Measurements from ENCODE around the gene BSPRY. TPM values are rescaled to one million over a fixed set of nuclear protein-coding genes. Genes with fewer than 3 reads are reported as not detected.

BSPRY gene
- total RNA-seq, result not detected
- polyA plus RNA-seq, result under 1 TPM in 2 of 3 donors, not detected in 1; 0.03 TPM
- long read RNA-seq, donor 1, result 0 reads
- long read RNA-seq, donor 2, partial matches to known transcripts, result 0 of 1 reads
- long read RNA-seq, donor 2, other reads (novel, unspliced or antisense), result 0 of 1 reads

DNA sequence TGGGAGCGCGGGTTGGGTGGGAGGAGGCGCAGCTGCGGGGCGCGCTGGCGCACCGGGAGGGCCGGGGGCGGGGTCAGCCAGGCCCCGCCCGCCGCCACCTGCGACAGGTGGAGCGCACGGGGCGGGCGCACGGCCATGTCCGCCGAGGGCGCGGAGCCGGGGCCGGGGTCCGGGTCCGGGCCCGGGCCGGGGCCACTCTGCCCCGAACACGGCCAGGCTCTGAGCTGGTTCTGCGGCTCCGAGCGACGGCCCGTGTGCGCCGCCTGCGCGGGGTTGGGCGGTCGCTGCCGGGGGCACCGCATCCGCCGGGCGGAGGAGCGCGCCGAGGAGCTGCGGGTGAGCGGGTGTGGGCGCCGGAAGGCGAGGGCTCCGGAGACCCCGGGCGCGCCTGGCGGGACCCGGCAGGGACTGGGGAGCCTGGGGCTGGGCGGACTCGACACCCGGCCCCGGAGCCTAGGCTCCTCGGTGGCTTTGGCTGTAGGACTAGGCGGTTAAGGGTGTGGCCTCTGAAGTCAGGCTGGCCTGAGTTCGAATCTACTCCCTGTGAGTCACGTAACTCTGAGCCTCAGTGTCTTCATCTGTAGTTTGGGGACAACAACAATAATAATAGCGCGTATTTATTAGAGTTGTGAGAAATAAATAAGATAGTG is at the start of gene BSPRY:
TSS of gene BSPRY (plus strand) at position 97 of the 650 bp plus-strand sequence. CDS start at position 136, 39 bp downstream.
- 2% methylated on average over 67 to 71 of the region's 71 CpGs for WGBS, 3 donors
- Histone ChIP-seq H3K36me3 (ENCODE audit: insufficient read depth in 1 of 2, low read depth in 1 of 2) (no peaks in the 10 kb centered on the region), H3K9me3 (no peaks in the 10 kb centered on the region), H3K4me1 (no peaks in the 10 kb centered on the region), H3K27ac (no peak within 1 kb of the TSS), H3K27me3 (ENCODE audit: insufficient read depth in 3 of 3, low read length in 2 of 3) (peaks cover 0 to 40% (median 2%) of the 10 kb centered on the region in 3 donors), H3K4me3 (peak within 1 kb of the TSS; percentile 59)
- ATAC-seq (peak in 2 of 4 donors; percentile 26 to 35), DNase-seq (no peak)
- TF ChIP-seq, protein P1, sequence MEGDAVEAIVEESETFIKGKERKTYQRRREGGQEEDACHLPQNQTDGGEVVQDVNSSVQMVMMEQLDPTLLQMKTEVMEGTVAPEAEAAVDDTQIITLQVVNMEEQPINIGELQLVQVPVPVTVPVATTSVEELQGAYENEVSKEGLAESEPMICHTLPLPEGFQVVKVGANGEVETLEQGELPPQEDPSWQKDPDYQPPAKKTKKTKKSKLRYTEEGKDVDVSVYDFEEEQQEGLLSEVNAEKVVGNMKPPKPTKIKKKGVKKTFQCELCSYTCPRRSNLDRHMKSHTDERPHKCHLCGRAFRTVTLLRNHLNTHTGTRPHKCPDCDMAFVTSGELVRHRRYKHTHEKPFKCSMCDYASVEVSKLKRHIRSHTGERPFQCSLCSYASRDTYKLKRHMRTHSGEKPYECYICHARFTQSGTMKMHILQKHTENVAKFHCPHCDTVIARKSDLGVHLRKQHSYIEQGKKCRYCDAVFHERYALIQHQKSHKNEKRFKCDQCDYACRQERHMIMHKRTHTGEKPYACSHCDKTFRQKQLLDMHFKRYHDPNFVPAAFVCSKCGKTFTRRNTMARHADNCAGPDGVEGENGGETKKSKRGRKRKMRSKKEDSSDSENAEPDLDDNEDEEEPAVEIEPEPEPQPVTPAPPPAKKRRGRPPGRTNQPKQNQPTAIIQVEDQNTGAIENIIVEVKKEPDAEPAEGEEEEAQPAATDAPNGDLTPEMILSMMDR (IDR thresholded peaks at IDR 0.05), result no peak
- intact Hi-C loops (cut with DNase I), result no loop called here

- 41 to 56% (median 55%) methylated on average over 8 of the region's 8 CpGs for WGBS, 3 donors
- Histone ChIP-seq H3K4me1 (no peaks in the 10 kb centered on the region), H3K36me3 (ENCODE audit: insufficient read depth in 1 of 2, low read depth in 1 of 2) (no peaks in the 10 kb centered on the region), H3K27ac (no peak overlapping the region), H3K4me3 (no peak overlapping the region), H3K27me3 (ENCODE audit: insufficient read depth in 3 of 3, low read length in 2 of 3) (no peaks in the 10 kb centered on the region), H3K9me3 (no peaks in the 10 kb centered on the region)
- ATAC-seq (no peak), DNase-seq (no peak)
- intact Hi-C loops (cut with DNase I), result no loop called here
- TF ChIP-seq, protein P1 (IDR thresholded peaks at IDR 0.05), result no peak
These were observed 49.5 kb upstream of the BSPRY start for GRCh38 chr9:113299800-113300292.

DNA sequence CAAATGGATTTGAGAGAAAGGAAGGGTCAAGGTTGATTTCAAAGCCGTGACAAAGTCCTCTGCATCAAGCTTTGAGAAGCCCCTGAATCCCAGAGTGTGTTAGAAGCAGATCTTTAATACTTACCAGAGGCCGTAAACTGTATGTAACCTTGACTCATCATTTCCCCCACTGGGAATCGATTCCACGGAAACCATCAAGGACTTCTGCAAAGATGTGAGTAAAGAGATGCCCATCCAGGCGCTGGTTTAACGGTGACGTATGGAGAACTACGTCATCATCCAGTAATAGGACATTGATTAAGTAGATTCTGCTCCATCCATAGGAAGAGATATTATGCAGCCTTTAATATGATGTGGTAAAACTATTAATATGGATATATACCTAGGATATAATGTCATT is 47.8 kb upstream of the BSPRY start:
- no peak for DNase-seq
- H3K4me3 ChIP-seq, result no peak overlapping the region
- intact Hi-C loops (cut with DNase I), result no loop called here
- H3K36me3 ChIP-seq (ENCODE audit: insufficient read depth in 1 of 2, low read depth in 1 of 2), result no peaks in the 10 kb centered on the region
- no peak for ATAC-seq
- WGBS, 3 donors, result 85 to 91% (median 86%) methylated on average over 8 of the region's 8 CpGs
- H3K9me3 ChIP-seq, result no peaks in the 10 kb centered on the region
- H3K27ac ChIP-seq, result no peak overlapping the region
- TF ChIP-seq, protein P1 (IDR thresholded peaks at IDR 0.05), result no peak
- H3K27me3 ChIP-seq (ENCODE audit: insufficient read depth in 3 of 3, low read length in 2 of 3), result no peaks in the 10 kb centered on the region
- H3K4me1 ChIP-seq, result no peaks in the 10 kb centered on the region

DNA sequence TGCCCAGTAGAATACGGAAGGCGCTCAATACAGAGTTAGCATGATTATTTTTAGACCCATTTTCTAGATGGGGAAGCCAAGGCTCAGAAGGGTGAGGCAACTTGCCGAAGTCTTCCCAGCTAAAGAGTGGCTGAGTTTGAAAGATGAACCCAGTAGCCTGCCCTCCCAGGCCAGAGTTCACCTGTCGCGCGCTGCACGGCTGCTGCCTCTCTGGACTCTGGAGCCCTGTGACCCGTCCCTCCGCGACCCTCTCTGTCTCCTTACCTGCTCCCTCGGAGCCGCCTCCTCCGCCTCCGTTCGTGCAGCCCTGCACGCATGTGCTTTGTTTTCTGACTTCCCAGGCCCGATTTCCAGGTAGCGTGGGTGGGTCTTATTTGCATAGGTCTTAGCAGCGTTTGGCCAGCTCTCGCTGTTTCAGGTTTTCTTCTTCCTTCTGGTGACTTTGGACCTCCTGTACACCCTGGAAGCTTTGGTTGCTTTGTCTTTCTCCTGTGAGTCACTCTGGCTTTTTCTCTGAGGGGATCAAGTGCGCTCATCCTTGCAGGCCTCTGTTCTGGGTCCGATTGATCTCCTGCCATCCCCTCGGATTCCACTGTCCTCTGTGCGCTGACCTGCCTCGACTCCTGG is 46.4 kb upstream of the BSPRY start, which contains the start of gene RNF183:
TSS of gene RNF183 (minus strand) at position 585 of the 627 bp plus-strand sequence. CDS start 5,192 bp downstream, outside the sequence.
- Histone ChIP-seq H3K9me3 (no peaks in the 10 kb centered on the region), H3K27ac (no peak within 1 kb of the TSS), H3K4me1 (no peaks in the 10 kb centered on the region), H3K4me3 (no peak within 1 kb of the TSS), H3K27me3 (ENCODE audit: insufficient read depth in 3 of 3, low read length in 2 of 3) (no peaks in the 10 kb centered on the region), H3K36me3 (ENCODE audit: insufficient read depth in 1 of 2, low read depth in 1 of 2) (no peaks in the 10 kb centered on the region)
- TF ChIP-seq, protein P1 (IDR thresholded peaks at IDR 0.05), result no peak
- intact Hi-C loops (cut with DNase I), result no loop called here
- ATAC-seq (no peak), DNase-seq (no peak)
- WGBS, 3 donors, result 72 to 77% (median 75%) methylated on average over 25 of the region's 25 CpGs
